Activated T-cell treated with anti-CD3 and anti-CD28 coated beads for 24 hours (primary cell): ENCODE measurements around the gene SCYL3.
"Not testable (repeated sequence)": the region's sequence is repeated elsewhere in the genome, so short reads cannot be mapped to it uniquely, and the experiment has no call there.

Source experiments
- DNase-seq: peaks from one replicate; pipeline ENCODE4 v3.0.0-alpha.2; 2020; ENCODE audit warnings: low read depth

SCYL3 gene

GRCh38 chr1:169812131-169812530, 81.6 kb downstream of the SCYL3 start:
- DNase-seq, result no peak

GRCh38 chr1:169811418-169812035, 82.2 kb downstream of the SCYL3 start:
- DNase-seq, result not testable (repeated sequence)

GRCh38 chr1:169809370-169810095, 84.2 kb downstream of the SCYL3 start:
- no peak for DNase-seq

GRCh38 chr1:169804941-169805340, 88.8 kb downstream of the SCYL3 start:
- no peak for DNase-seq

GRCh38 chr1:169802888-169803287, 90.8 kb downstream of the SCYL3 start:
- DNase-seq, result no peak
